ENCODE data around the gene NFIC.

Gene NFIC

DNA sequence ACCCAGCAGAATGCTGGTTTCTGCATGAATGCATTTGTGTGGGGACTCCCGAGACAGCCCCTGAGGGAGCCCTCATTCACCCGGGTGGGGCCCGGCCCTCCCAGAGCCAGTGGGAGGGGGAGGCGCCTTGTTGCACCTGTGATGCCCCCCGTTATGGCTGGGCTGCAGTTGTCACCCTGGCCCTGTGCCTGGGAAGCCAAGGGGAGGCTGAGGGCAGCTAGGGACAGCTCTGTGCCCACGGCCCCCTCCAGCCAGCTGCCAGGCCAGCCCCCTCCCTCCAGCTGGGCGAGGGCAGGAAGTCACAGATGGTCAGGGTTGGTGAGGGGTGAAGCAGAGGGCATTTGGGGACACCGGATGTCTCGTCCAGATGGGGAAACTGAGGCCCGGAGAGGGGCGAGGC, 26.1 kb downstream of the NFIC start:
- DNase-seq (ENCODE audit: low spot score) = no peak
- Histone ChIP-seq H2AFZ (ENCODE audit: low read length) (no peak overlapping the region), H3K36me3 (replicated peaks in 1 of 2; ENCODE audit: control insufficient read depth in 2 of 2, insufficient read depth in 2 of 2, low read length in 2 of 2) (no peaks in the 10 kb centered on the region), H3K4ac (ENCODE audit: low read length) (peak overlapping the region; percentile 23), H3K4me3 (ENCODE audit: low read length in 2 of 2) (no peak overlapping the region), H4K91ac (ENCODE audit: low read depth, low read length, poor library complexity) (no peak overlapping the region), H2BK15ac (ENCODE audit: low read length) (no peak overlapping the region), H2AK5ac (ENCODE audit: low read depth, low read length) (peak overlapping the region; percentile 70), H2BK120ac (ENCODE audit: low read depth, low read length) (no peak overlapping the region), H2BK12ac (ENCODE audit: low read length) (peak overlapping the region; percentile 41), H3K9me3 (replicated peaks in 1 of 2; ENCODE audit: control insufficient read depth in 2 of 2, insufficient read depth in 1 of 2, low read depth in 1 of 2, low read length in 2 of 2) (no peaks in the 10 kb centered on the region), H2BK5ac (ENCODE audit: low read length) (no peak overlapping the region), H3K9ac (ENCODE audit: low read depth, low read length, poor library complexity) (peak overlapping the region; percentile 81), H3K14ac (ENCODE audit: low read length) (no peak overlapping the region), H3K27ac (replicated peaks; ENCODE audit: low read length) (no peak overlapping the region), H3K23ac (ENCODE audit: low read depth, low read length, poor library complexity) (peak overlapping the region; percentile 55), H3K4me1 (ENCODE audit: control insufficient read depth in 2 of 2, insufficient read depth in 1 of 2, low read depth in 1 of 2, low read length in 2 of 2) (peaks cover under 1 to 8% of the 10 kb centered on the region in 2 donors), H3K27me3 (ENCODE audit: control insufficient read depth in 3 of 3, insufficient read depth in 3 of 3, low read depth in 1 of 3, low read length in 3 of 3) (peaks cover 0 to 14% (median 2%) of the 10 kb centered on the region in 3 experiments), H3K4me2 (ENCODE audit: insufficient read depth, low read length, poor library complexity, severe bottlenecking) (no peak overlapping the region), H4K8ac (ENCODE audit: low read depth, low read length) (no peak overlapping the region), H3K79me1 (ENCODE audit: low read depth, low read length) (no peaks in the 10 kb centered on the region), H3K18ac (ENCODE audit: low read length) (peak overlapping the region; percentile 57)
- no CpG with 5 or more reads among the region's 11 CpGs for WGBS, 2 donors (ENCODE audit: extremely low coverage in 2 of 2, insufficient read length in 2 of 2, insufficient replicate concordance in 1 of 2)

DNA sequence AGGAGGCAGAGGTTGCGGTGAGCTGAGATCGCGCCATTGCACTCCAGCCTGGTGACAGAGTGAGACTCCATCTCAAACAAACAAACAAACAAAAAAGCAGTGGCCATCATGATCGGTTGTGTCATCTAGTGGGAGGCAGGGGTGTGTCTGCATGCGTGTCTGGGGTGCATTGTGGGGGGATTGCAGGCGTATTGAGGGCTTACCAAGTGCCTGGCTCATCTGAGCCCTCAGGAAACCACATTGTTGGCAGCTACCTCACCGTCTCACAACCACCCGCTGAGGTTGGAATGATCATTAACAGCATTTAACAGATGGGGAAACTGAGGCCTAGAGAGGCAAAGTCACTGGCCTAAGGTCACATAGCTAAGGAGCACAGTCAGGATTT, 30.5 kb downstream of the NFIC start:
- Histone ChIP-seq H3K4me1 (ENCODE audit: control insufficient read depth in 2 of 2, insufficient read depth in 1 of 2, low read depth in 1 of 2, low read length in 2 of 2) (peaks cover 2 to 5% of the 10 kb centered on the region in 2 donors), H3K79me1 (ENCODE audit: low read depth, low read length) (no peaks in the 10 kb centered on the region), H2BK12ac (ENCODE audit: low read length) (no peak overlapping the region), H3K27me3 (ENCODE audit: control insufficient read depth in 3 of 3, insufficient read depth in 3 of 3, low read depth in 1 of 3, low read length in 3 of 3) (peaks cover 0 to 2% (median 0%) of the 10 kb centered on the region in 3 experiments), H3K4ac (ENCODE audit: low read length) (no peak overlapping the region), H3K4me3 (ENCODE audit: low read length in 2 of 2) (no peak overlapping the region), H2BK15ac (ENCODE audit: low read length) (no peak overlapping the region), H3K23ac (ENCODE audit: low read depth, low read length, poor library complexity) (no peak overlapping the region), H2BK5ac (ENCODE audit: low read length) (peak overlapping the region; percentile 7), H4K8ac (ENCODE audit: low read depth, low read length) (no peak overlapping the region), H3K4me2 (ENCODE audit: insufficient read depth, low read length, poor library complexity, severe bottlenecking) (no peak overlapping the region), H4K91ac (ENCODE audit: low read depth, low read length, poor library complexity) (no peak overlapping the region), H2AK5ac (ENCODE audit: low read depth, low read length) (peak overlapping the region; percentile 8), H3K36me3 (replicated peaks in 1 of 2; ENCODE audit: control insufficient read depth in 2 of 2, insufficient read depth in 2 of 2, low read length in 2 of 2) (no peaks in the 10 kb centered on the region), H3K27ac (replicated peaks; ENCODE audit: low read length) (no peak overlapping the region), H3K9me3 (replicated peaks in 1 of 2; ENCODE audit: control insufficient read depth in 2 of 2, insufficient read depth in 1 of 2, low read depth in 1 of 2, low read length in 2 of 2) (no peaks in the 10 kb centered on the region), H3K14ac (ENCODE audit: low read length) (no peak overlapping the region), H2BK120ac (ENCODE audit: low read depth, low read length) (no peak overlapping the region), H3K18ac (ENCODE audit: low read length) (no peak overlapping the region), H3K9ac (ENCODE audit: low read depth, low read length, poor library complexity) (no peak overlapping the region), H2AFZ (ENCODE audit: low read length) (no peak overlapping the region)
- WGBS, 2 donors (ENCODE audit: extremely low coverage in 2 of 2, insufficient read length in 2 of 2, insufficient replicate concordance in 1 of 2) = no CpG with 5 or more reads among the region's 8 CpGs
- no peak for DNase-seq (ENCODE audit: low spot score)

DNA sequence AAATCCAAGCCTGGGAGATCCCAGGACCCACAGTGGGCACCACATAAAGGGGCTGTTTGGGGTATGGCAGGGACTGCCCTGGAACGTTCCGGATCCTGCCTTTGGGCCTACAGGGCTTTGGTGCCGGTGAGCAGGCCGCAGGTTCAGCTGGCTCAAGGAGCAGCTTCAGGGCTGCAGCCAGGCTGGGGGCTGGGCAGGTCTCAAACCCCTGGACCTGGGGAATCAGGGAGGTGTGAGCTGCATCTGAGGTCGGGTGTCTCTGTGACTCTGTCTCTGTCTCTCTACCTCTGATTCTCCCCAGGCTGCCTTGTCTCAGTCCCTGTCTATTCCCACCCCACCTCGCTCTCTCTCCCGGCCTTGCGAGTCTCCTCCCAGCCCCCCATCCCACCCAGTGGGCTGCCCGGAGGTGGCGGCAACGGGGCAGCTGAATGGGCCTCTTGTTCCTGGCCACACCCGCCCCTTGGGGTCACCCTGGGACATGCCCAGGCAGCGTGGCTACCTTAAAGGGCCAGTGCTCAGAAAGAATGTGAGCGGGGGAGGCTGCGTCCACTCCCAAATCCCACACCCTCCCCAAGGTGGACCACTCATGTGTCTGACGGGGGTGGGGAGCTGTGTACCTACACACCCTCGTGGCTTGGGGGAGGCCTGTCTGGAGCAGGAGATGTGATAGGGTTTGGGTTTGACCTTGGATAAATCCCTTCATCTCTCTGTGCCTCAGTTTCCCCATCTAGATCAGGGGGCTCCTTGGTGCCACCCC, 31.1 kb downstream of the NFIC start:
- no peak for DNase-seq (ENCODE audit: low spot score)
- H3K27ac ChIP-seq (replicated peaks; ENCODE audit: low read length) = no peak overlapping the region
- H2BK15ac ChIP-seq (ENCODE audit: low read length) = no peak overlapping the region
- H2BK5ac ChIP-seq (ENCODE audit: low read length) = peak overlapping the region; percentile 7
- no peak overlapping the region for H3K14ac ChIP-seq (ENCODE audit: low read length)
- no peaks in the 10 kb centered on the region for H3K9me3 ChIP-seq (replicated peaks in 1 of 2; ENCODE audit: control insufficient read depth in 2 of 2, insufficient read depth in 1 of 2, low read depth in 1 of 2, low read length in 2 of 2)
- H3K4me1 ChIP-seq (ENCODE audit: control insufficient read depth in 2 of 2, insufficient read depth in 1 of 2, low read depth in 1 of 2, low read length in 2 of 2) = peaks cover 2 to 5% of the 10 kb centered on the region in 2 donors
- H2AFZ ChIP-seq (ENCODE audit: low read length) = no peak overlapping the region
- H3K9ac ChIP-seq (ENCODE audit: low read depth, low read length, poor library complexity) = no peak overlapping the region
- no peak overlapping the region for H3K4ac ChIP-seq (ENCODE audit: low read length)
- no peaks in the 10 kb centered on the region for H3K79me1 ChIP-seq (ENCODE audit: low read depth, low read length)
- peak overlapping the region; percentile 12 for H3K18ac ChIP-seq (ENCODE audit: low read length)
- H3K23ac ChIP-seq (ENCODE audit: low read depth, low read length, poor library complexity) = no peak overlapping the region
- WGBS, 2 donors (ENCODE audit: extremely low coverage in 2 of 2, insufficient read length in 2 of 2, insufficient replicate concordance in 1 of 2) = no CpG with 5 or more reads among the region's 17 CpGs
- no peak overlapping the region for H4K91ac ChIP-seq (ENCODE audit: low read depth, low read length, poor library complexity)
- no peaks in the 10 kb centered on the region for H3K36me3 ChIP-seq (replicated peaks in 1 of 2; ENCODE audit: control insufficient read depth in 2 of 2, insufficient read depth in 2 of 2, low read length in 2 of 2)
- no peak overlapping the region for H2BK120ac ChIP-seq (ENCODE audit: low read depth, low read length)
- H3K27me3 ChIP-seq (ENCODE audit: control insufficient read depth in 3 of 3, insufficient read depth in 3 of 3, low read depth in 1 of 3, low read length in 3 of 3) = peaks cover 0 to 2% (median 0%) of the 10 kb centered on the region in 3 experiments
- H4K8ac ChIP-seq (ENCODE audit: low read depth, low read length) = no peak overlapping the region
- H3K4me2 ChIP-seq (ENCODE audit: insufficient read depth, low read length, poor library complexity, severe bottlenecking) = no peak overlapping the region
- H2BK12ac ChIP-seq (ENCODE audit: low read length) = no peak overlapping the region
- no peak overlapping the region for H3K4me3 ChIP-seq (ENCODE audit: low read length in 2 of 2)
- H2AK5ac ChIP-seq (ENCODE audit: low read depth, low read length) = peak overlapping the region; percentile 8

DNA sequence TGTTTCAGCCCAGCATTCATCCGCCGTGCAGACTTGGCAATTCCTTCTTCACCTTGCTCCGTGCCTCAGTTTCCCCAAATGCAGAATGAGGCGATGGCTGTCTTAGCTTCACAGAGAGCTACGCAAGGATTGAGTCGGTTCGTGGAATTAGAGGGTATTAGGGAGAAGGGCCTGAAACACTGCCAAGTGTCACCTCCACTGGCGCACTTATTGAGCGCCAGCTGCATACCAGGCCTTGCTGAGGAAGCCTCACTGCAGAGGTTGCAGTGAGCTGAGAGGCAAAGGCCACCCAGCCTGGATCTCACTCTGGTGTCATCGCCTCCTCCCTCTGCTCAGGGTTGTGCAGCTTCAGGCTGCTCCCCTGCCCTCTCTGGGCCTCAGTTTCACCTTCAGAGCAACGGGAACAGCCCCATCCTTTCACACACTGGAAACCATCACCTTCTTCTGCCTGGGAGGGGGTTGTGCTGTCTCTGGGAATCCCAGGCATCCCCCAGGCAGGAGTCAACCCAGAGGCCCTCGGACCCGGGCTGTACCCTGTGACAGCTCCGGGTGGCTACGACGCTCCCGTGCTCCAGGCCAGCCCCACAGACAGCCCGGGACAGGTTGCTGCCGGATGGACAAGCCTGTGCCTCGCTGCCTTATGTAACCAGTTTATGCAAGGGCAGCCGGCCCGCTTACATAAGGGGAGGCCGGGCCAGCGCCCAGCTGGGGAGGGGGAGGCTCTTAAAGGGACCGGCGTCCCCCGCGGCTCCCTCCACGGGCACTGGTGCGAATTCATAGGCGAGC, 31.9 kb downstream of the NFIC start:
- Histone ChIP-seq H2BK12ac (ENCODE audit: low read length) (peak overlapping the region; percentile 7), H3K4me2 (ENCODE audit: insufficient read depth, low read length, poor library complexity, severe bottlenecking) (peak overlapping the region; percentile 29), H2BK120ac (ENCODE audit: low read depth, low read length) (peak overlapping the region; percentile 21), H3K27ac (replicated peaks; ENCODE audit: low read length) (no peak overlapping the region), H2AK5ac (ENCODE audit: low read depth, low read length) (peak overlapping the region; percentile 40), H2BK15ac (ENCODE audit: low read length) (peak overlapping the region; percentile 79), H4K8ac (ENCODE audit: low read depth, low read length) (no peak overlapping the region), H3K9ac (ENCODE audit: low read depth, low read length, poor library complexity) (peak overlapping the region; percentile 66), H3K27me3 (ENCODE audit: control insufficient read depth in 3 of 3, insufficient read depth in 3 of 3, low read depth in 1 of 3, low read length in 3 of 3) (peaks cover 0 to 2% (median 0%) of the 10 kb centered on the region in 3 experiments), H3K4me1 (ENCODE audit: control insufficient read depth in 2 of 2, insufficient read depth in 1 of 2, low read depth in 1 of 2, low read length in 2 of 2) (peaks cover 2 to 5% of the 10 kb centered on the region in 2 donors), H3K18ac (ENCODE audit: low read length) (peak overlapping the region; percentile 86), H3K36me3 (replicated peaks in 1 of 2; ENCODE audit: control insufficient read depth in 2 of 2, insufficient read depth in 2 of 2, low read length in 2 of 2) (no peaks in the 10 kb centered on the region), H3K14ac (ENCODE audit: low read length) (no peak overlapping the region), H2AFZ (ENCODE audit: low read length) (peak overlapping the region; percentile 71), H3K4me3 (ENCODE audit: low read length in 2 of 2) (no peak overlapping the region), H3K23ac (ENCODE audit: low read depth, low read length, poor library complexity) (no peak overlapping the region), H4K91ac (ENCODE audit: low read depth, low read length, poor library complexity) (no peak overlapping the region), H3K79me1 (ENCODE audit: low read depth, low read length) (no peaks in the 10 kb centered on the region), H3K9me3 (replicated peaks in 1 of 2; ENCODE audit: control insufficient read depth in 2 of 2, insufficient read depth in 1 of 2, low read depth in 1 of 2, low read length in 2 of 2) (peaks cover 0 to 1% of the 10 kb centered on the region in 2 donors), H2BK5ac (ENCODE audit: low read length) (no peak overlapping the region), H3K4ac (ENCODE audit: low read length) (peak overlapping the region; percentile 17)
- WGBS, 2 donors (ENCODE audit: extremely low coverage in 2 of 2, insufficient read length in 2 of 2, insufficient replicate concordance in 1 of 2) = no CpG with 5 or more reads among the region's 31 CpGs
- DNase-seq (ENCODE audit: low spot score) = no peak

All from neuronal stem cell (in vitro differentiated cells).